AG08395 (cell line): ENCODE measurements around the gene TBC1D2B.
"Not testable (repeated sequence)": the region's sequence is repeated elsewhere in the genome, so short reads cannot be mapped to it uniquely, and the experiment has no call there.

Experiments
- DNase-seq: peaks from one replicate; pipeline ENCODE4 v3.0.0; 2012; ENCODE audit warnings: mixed read lengths, low spot score

Gene TBC1D2B

GRCh38 chr15:78003539-78004008 is 73.9 kb downstream of the TBC1D2B start:
- DNase-seq, result no peak

DNA sequence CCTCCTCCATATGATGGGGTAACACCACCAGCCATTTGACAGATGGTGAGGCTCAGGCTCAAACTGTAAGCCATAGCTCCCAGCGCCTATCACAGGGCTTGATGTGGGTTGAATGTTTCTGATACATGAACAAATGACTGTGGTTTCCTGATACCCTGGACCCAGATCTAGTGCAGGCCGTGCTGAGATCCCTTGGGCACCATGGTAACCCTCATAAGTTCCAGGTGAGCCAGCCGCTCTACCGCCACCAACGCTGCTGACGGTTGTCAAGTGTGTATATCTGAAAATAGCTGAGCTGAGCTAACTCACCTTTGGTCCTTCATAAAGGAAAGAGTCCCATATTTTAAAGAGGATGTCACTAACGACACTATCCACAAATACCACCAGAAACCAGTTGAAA is 74.5 kb downstream of the TBC1D2B start:
- DNase-seq, result no peak

GRCh38 chr15:78001656-78002055 is 75.9 kb downstream of the TBC1D2B start:
- no peak for DNase-seq

DNA sequence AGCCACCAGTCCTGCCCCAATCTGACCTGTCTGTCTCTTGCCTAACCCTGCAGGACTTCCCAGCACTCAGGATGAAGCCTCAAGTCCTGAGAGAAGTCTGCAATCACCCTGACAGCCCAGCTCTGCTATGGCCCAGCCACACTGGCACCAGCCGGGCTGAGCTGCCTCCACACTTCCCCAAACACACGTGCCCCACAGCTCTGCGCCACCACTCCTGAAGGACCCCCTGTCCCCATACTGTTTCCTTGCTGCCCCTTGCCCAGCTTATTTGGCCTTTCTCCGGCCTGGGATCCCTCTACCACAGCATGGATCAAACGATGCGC is 76.6 kb downstream of the TBC1D2B start:
- DNase-seq, result no peak

DNA sequence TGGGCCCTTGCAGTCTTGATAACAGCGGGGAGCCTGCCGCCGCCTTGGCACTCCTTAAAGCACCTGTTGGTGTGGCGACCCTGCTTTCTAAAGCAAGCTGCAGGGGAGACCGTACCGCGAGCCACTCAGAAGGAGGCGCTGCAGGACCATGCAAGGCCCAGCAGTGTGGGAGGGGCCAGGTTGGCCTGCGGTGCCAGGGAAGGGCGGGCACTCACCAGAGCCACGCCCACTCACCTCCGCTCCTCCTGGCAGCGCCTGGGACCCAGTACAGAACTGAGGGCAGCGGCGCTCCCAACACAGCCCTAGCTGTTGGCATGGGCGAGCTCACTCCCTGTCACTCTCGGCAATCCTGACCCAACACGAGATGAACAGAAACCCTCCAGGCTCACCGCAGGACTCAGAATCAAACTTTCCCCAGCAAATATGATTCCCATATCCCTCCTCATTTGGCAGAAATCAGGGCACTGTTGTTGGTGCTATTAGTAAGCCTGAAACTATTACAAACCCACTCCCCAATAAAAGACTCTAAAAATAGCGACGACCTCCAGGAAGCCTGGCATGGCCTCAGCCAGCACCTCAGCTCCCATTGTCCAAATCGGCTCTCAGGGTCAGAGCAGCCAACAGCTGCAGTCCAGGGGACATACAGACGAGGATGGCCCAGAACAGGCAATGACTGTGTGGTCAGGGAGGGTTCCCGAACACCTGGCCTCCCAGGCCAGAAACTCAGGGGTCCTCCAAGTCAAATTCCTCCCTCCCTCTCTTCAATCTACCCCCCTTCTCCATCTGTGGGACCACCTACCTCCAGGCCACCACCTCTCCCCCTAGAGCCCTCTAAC is 77.2 kb downstream of the TBC1D2B start:
- no peak for DNase-seq

- no peak for DNase-seq
These were observed 78.0 kb downstream of the TBC1D2B start for GRCh38 chr15:77999486-77999885.

DNA sequence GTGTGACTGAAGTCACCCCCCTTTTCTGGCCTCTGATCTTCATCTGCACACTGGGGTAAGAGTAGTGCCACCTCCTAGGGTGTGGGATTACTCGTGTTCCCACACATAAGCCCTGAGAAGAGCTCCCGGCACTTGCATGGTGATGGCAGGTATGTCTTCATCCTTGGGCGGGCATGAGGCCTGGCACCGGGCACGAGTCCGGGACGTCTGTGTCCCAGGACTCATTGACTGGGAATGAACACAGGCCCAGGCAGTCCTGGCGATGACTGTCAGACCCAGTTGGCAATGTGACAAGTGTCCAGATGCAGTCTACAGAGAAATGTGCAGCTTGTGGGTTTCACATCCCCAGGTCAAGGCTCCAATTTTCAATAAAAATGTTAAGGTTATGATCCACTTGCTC is 78.9 kb downstream of the TBC1D2B start:
- no peak for DNase-seq

GRCh38 chr15:77997761-77998554 is 79.6 kb downstream of the TBC1D2B start:
- not testable (repeated sequence) for DNase-seq

- not testable (repeated sequence) for DNase-seq
These were observed 80.3 kb downstream of the TBC1D2B start for GRCh38 chr15:77997221-77997620.

GRCh38 chr15:77996713-77997171 is 80.8 kb downstream of the TBC1D2B start:
- not testable (repeated sequence) for DNase-seq

GRCh38 chr15:77996226-77996625 is 81.3 kb downstream of the TBC1D2B start:
- not testable (repeated sequence) for DNase-seq

- not testable (repeated sequence) for DNase-seq
These were observed 82.0 kb downstream of the TBC1D2B start for GRCh38 chr15:77995537-77995918.

DNA sequence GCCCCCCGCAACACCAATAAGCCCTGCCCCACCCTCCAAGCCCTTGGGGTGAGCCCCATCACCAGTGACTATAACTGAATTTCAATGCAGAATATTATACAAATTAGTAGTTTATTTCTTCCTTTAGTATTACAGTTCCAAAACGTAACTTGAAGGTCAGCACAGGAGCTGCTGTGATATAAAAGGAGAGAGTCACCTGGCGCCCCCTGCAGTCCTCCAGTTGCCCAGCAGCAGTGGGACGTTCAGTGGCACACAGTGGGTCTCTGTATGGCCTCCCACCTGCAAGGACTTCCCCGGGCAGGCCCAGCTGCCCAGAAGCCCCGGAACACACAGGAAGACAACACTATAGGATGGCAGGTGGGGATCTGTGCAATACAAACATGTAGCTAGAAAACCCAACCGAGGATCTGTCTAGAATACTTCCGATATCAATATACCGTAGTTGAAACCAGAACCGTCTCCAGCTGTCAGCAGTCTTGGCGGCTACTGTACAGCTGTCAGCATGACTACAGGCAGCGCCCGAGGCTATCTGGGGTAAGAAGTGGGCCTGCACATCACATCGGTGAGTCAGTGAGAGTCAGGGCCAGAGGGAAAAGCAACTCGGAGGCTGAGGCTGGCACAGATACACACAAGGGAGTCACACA is 82.5 kb downstream of the TBC1D2B start:
- DNase-seq, result peak; percentile 45

DNA sequence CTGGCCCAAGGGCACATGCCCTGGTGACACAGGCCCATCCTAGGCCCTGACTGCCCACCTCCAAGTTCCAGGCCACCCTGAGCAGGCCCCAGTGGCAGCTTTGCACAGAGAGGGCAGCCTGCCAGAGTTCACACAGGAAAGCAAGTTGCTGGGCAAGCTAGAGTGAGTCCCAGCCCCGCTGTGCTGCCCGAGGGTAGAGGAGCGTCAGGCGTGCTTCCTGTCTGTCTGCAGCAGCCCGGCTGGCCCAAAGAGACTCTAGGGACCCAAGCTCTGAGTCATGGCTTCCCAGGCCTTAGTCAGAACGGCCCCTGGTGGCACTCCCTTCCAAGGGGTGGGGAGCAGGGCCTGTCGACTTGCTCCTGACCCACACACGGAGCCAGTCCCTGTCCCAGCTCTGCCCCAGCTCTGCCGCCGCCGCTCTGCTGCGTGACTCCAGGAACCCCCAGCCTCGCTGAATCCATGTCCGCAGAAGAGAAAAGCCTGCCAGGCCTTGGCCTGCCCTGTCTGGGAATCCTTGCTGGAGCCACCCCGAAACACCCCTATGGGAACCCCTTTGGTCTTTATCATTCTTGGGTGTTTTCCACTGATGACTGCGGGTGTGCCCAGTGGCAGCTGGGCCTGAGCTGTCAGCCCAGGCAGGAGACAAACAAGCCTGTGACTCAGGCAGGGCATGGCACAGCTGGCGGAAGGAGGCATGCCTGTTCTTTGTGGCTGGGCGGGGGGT is 83.4 kb downstream of the TBC1D2B start:
- DNase-seq, result peak; percentile 79

DNA sequence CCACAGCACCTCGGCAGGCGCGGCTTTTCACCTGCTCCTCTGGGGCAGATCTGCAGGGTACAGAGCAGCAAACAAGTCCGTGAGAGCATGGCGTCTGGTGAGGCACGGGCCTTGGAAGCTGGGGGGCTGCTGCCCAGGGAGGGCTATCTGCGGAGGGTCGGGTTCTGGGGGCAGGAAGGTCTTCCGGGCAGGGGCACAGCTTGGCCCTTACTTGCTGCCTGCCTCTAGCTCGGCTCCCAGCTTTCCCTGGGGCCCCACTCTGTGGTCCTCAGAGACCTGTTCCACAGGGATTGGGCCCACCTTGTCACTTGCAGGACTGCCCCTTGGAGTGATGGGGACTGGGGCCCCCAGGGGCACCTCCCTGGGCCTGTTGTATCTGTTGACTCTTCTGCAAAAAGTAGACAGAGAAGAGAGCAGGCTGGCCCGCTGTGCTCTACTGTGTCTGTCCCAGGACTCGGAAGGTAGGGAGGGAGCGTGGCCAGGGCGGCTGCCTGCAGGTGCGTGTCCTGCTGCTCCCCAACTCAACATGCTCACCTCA is 84.1 kb downstream of the TBC1D2B start:
- DNase-seq, result no peak

DNA sequence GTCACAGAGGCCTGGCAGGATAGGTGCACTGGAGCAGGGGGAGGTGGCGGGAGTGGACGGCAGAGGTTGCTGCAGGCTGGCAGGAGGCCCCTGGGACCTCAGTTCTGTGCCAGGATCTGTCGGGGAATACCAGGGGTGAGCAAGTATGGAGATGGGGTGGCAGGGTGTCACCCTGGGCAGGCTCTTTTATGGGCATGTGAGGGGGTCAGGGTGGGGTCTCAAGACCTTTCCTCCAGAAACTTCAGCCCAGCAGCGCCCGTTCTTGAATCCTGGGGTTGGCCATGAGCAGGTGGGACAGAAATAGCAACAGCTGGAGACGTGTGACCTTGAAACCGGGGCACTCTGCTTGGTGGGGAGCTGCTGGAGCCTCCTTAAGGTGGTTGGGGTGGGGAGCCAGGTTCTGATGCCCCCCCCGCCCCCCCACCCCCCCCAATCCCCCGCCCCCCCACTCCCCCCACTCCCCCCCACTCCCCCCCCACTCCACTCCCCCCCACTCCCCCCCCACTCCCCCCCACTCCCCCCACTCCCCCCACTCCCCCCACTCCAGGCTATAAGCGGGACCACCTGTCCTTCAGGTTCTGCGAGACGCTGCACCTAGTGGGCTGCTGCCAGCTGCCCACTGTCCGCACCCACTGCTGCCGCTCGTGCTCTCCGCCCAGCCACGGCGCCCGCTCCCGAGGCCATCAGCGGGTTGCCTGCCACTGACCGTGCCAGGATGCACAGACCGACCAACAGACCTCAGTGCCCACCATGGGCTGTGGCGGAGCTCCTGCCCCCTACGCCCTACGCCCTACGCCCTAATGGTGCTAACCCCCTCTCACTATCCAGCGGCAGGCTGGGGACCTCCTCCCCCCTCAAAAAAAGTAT is 84.9 kb downstream of the TBC1D2B start:
- no peak for DNase-seq

- peak; percentile 48 for DNase-seq
These were observed 85.8 kb downstream of the TBC1D2B start for GRCh38 chr15:77991658-77992201.

DNA sequence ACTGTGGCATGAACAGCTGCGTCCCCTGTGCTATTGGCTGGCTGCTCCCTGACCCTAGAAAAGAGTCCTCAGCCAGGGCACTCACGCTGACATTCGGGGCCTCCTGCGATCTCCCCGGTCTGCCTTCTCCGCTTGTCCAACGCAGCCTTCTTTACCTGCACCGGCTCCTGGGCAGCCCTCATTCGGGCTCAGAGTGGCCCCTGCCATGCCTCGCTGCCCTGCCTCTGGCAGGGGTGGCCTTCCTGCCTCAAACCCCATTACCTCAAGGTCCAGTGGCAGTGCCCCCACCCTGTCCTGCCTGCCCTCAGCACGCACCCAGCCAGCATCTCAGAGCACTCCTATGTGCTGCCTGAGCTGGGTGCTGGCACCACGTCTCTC is 86.5 kb downstream of the TBC1D2B start:
- DNase-seq, result no peak

- DNase-seq, result no peak
These were observed 88.0 kb downstream of the TBC1D2B start for GRCh38 chr15:77989296-77990143.
